CD8-positive, alpha-beta memory T cell (primary cell): Measurements from ENCODE around the gene PHKG2. TPM values are rescaled to one million over a fixed set of nuclear protein-coding genes. Genes with fewer than 3 reads are reported as not detected.

Experiments
- CTCF ChIA-PET: fragments of 350-600 bp; sonication (Branson Sonifier 250); formaldehyde crosslinking; loops from one replicate; lab custom pipeline; 2021; ENCODE audit warnings: antibody characterized with exemption; lab: Charles Lee
- POLR2A ChIA-PET: fragments of 350-600 bp; sonication (Branson Sonifier 250); formaldehyde crosslinking; loops from one replicate; lab custom pipeline; 2021; ENCODE audit warnings: antibody characterized with exemption; lab: Charles Lee
- DNase-seq, 5 donors: peaks; one replicate each; pipeline versions ENCODE4 v3.0.0 to v3.0.0-alpha.2; 2020 to 2022; ENCODE audit warnings: mixed read lengths in 1 of 5
- H3K27ac ChIP-seq: one replicate; pipeline ENCODE4 v1.7.0; 2013; ENCODE audit warnings: low read depth, mild to moderate bottlenecking, low read length, moderate library complexity
- H3K27me3 ChIP-seq: 2 replicates; pipeline ENCODE4 v1.7.0; 2013; ENCODE audit warnings: low read length, mild to moderate bottlenecking; ENCODE audit not compliant: insufficient read depth, poor library complexity, severe bottlenecking
- H3K36me3 ChIP-seq: 2 replicates; pipeline ENCODE4 v1.7.0; 2013; ENCODE audit warnings: mild to moderate bottlenecking, low read length, moderate library complexity; ENCODE audit not compliant: insufficient read depth
- H3K4me1 ChIP-seq: 2 replicates; pipeline ENCODE4 v1.7.0; 2013; ENCODE audit warnings: mild to moderate bottlenecking, low read length, moderate library complexity; ENCODE audit not compliant: insufficient read depth
- H3K4me3 ChIP-seq: 2 replicates; pipeline ENCODE4 v1.7.0; 2013; ENCODE audit warnings: mild to moderate bottlenecking, low read length
- H3K9me3 ChIP-seq: 2 replicates; pipeline ENCODE4 v1.7.0; 2013; ENCODE audit warnings: mild to moderate bottlenecking, low read length
- H3K27ac Mint-ChIP-seq, 8 donors: one replicate each; pipeline ENCODE4 v1.8.0; 2020 to 2021; ENCODE audit warnings: mixed read lengths in 8 of 8, mild to moderate bottlenecking in 6 of 8, inconsistent platforms in 3 of 8, moderate library complexity in 3 of 8
- H3K27me3 Mint-ChIP-seq, 2 donors: one replicate each; pipeline ENCODE4 v1.8.0; 2020 to 2021; ENCODE audit warnings: mixed read lengths in 2 of 2, mild to moderate bottlenecking in 1 of 2, moderate library complexity in 1 of 2
- H3K36me3 Mint-ChIP-seq, 3 donors: one replicate each; pipeline ENCODE4 v1.8.0; 2020 to 2021; ENCODE audit warnings: mixed read lengths in 3 of 3, inconsistent platforms in 1 of 3, mild to moderate bottlenecking in 1 of 3
- H3K4me1 Mint-ChIP-seq, 3 donors: one replicate each; pipeline ENCODE4 v1.8.0; 2020 to 2021; ENCODE audit warnings: mixed read lengths in 3 of 3, inconsistent platforms in 1 of 3, mild to moderate bottlenecking in 1 of 3
- H3K4me3 Mint-ChIP-seq, 7 donors: one replicate each; pipeline ENCODE4 v1.8.0; 2020 to 2021; ENCODE audit warnings: mixed read lengths in 7 of 7, mild to moderate bottlenecking in 6 of 7, moderate library complexity in 4 of 7, inconsistent platforms in 2 of 7
- H3K9me3 Mint-ChIP-seq, 5 donors: one replicate each; pipeline ENCODE4 v1.8.0; 2020 to 2022; ENCODE audit warnings: mixed read lengths in 5 of 5, mild to moderate bottlenecking in 3 of 5, moderate library complexity in 2 of 5, inconsistent platforms in 1 of 5
- polyA plus RNA-seq: library from polyadenylated mRNA; unstranded; fragments of 300-500 nt; fragmentation: Illumina TruSeq; gene quantifications from one replicate; pipeline ENCODE4 v1.2.3, GENCODE V29; 2021
- total RNA-seq, 2 experiments: library from RNA; stranded (reverse); gene quantifications; one replicate each; pipeline ENCODE4 v1.2.3, GENCODE V29; 2021

PHKG2 gene
- total and polyA plus RNA-seq, 3 experiments from 2014 or later, result 31.8 to 47.0 (median 32.2) TPM

DNA sequence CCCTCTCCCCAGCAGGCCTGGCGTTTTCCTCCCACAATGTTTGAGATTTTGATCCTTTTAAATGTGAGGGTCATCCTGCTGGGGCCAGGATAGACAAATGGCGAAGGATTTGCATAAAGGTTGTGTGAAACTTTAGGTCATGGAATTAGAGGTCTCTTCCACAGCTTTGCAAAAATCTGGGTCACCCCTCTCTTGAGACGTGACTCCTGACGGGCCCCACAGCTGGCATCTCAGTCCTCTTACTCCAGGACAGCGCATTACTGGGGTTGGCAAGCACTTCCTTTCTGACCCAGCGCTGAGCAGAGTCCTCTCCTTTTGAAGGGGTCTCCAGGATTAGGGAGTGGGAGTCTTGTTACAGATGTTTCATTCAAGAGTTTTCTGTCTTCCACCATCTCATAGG, 31.4 kb downstream of the PHKG2 start:
- Mint-ChIP-seq H3K27ac (no peak overlapping the region), H3K4me1 (peaks cover 8 to 23% (median 8%) of the 10 kb centered on the region in 3 donors), H3K36me3 (peaks cover 0 to 15% (median 2%) of the 10 kb centered on the region in 3 donors), H3K4me3 (no peak overlapping the region), H3K9me3 (no peaks in the 10 kb centered on the region), H3K27me3 (peaks cover 0 to 6% of the 10 kb centered on the region in 2 donors)
- Histone ChIP-seq H3K4me1 (peaks cover 4% of the 10 kb centered on the region), H3K9me3 (no peaks in the 10 kb centered on the region), H3K4me3 (no peak overlapping the region), H3K27ac (no peak overlapping the region), H3K27me3 (no peaks in the 10 kb centered on the region), H3K36me3 (no peaks in the 10 kb centered on the region)
- POLR2A ChIA-PET, result no interaction called here
- no peak for DNase-seq
- CTCF ChIA-PET, result no interaction called here

DNA sequence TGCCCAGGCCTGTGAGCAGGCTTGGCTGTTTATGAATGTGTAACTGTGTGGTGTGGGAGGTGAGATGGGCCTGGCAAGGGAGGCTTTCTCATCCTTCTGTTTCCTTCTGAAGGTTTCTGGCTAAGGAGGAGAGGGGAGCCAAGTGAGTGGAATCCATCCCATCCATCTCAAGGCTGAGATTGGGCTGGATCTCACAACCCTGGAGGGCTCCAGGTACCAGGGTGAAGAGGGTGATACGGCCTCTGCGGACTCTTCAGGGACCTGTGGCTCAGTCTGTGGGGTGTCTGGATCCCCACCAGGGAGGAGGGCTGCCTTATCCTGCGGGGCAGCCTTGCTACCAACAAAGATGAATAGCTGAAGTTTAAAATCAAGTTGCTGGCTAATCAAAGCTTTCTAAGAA, 31.8 kb downstream of the PHKG2 start:
- POLR2A ChIA-PET, result no interaction called here
- CTCF ChIA-PET, result no interaction called here
- H3K27ac Mint-ChIP-seq, result no peak overlapping the region

DNA sequence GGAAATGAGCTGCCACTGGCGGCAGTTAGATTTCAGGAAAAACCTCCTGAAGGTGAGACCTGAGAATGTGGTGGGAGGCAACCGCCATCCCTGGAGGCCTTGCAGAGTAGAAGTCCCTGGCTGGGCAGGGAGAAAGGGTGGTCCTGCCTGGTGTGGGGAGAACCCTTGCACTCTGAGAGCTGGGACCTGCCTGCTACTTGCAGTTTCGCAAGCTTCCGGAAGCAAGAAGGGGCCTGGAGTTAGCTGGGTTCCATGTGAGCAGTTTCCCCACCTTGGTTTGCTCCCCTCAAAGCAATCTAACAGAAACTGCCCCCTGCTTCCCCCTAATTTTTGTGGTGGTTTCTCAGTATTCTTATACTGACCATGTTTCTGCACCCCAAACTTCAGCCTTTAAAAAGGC, 32.3 kb downstream of the PHKG2 start:
- no peak overlapping the region for H3K27ac Mint-ChIP-seq
- Histone ChIP-seq H3K4me3 (no peak overlapping the region), H3K27ac (peak overlapping the region; percentile 0), H3K36me3 (no peaks in the 10 kb centered on the region), H3K27me3 (no peaks in the 10 kb centered on the region), H3K4me1 (no peaks in the 10 kb centered on the region), H3K9me3 (no peaks in the 10 kb centered on the region)
- peaks cover 0 to 11% (median 2%) of the 10 kb centered on the region in 3 donors for H3K36me3 Mint-ChIP-seq
- no peaks in the 10 kb centered on the region for H3K9me3 Mint-ChIP-seq
- ChIA-PET CTCF (no interaction called here), POLR2A (no interaction called here)
- H3K4me3 Mint-ChIP-seq, result peak overlapping the region in 1 of 7 donors; percentile 64
- peaks cover 0 to 8% of the 10 kb centered on the region in 2 donors for H3K27me3 Mint-ChIP-seq
- DNase-seq, result no peak
- H3K4me1 Mint-ChIP-seq, result peaks cover 6 to 20% (median 8%) of the 10 kb centered on the region in 3 donors

More for the DNA sequence above, 31.8 kb downstream of the PHKG2 start:
- H3K4me3 Mint-ChIP-seq, result no peak overlapping the region
- H3K27ac ChIP-seq, result no peak overlapping the region
- peaks cover 8 to 20% (median 8%) of the 10 kb centered on the region in 3 donors for H3K4me1 Mint-ChIP-seq
- no peak for DNase-seq
- peaks cover 0 to 6% of the 10 kb centered on the region in 2 donors for H3K27me3 Mint-ChIP-seq
- no peaks in the 10 kb centered on the region for H3K9me3 ChIP-seq
- H3K4me1 ChIP-seq, result peaks cover 2% of the 10 kb centered on the region
- H3K27me3 ChIP-seq, result no peaks in the 10 kb centered on the region
- H3K4me3 ChIP-seq, result no peak overlapping the region
- no peaks in the 10 kb centered on the region for H3K9me3 Mint-ChIP-seq
- H3K36me3 ChIP-seq, result no peaks in the 10 kb centered on the region
- H3K36me3 Mint-ChIP-seq, result peaks cover 0 to 12% (median 2%) of the 10 kb centered on the region in 3 donors

DNA sequence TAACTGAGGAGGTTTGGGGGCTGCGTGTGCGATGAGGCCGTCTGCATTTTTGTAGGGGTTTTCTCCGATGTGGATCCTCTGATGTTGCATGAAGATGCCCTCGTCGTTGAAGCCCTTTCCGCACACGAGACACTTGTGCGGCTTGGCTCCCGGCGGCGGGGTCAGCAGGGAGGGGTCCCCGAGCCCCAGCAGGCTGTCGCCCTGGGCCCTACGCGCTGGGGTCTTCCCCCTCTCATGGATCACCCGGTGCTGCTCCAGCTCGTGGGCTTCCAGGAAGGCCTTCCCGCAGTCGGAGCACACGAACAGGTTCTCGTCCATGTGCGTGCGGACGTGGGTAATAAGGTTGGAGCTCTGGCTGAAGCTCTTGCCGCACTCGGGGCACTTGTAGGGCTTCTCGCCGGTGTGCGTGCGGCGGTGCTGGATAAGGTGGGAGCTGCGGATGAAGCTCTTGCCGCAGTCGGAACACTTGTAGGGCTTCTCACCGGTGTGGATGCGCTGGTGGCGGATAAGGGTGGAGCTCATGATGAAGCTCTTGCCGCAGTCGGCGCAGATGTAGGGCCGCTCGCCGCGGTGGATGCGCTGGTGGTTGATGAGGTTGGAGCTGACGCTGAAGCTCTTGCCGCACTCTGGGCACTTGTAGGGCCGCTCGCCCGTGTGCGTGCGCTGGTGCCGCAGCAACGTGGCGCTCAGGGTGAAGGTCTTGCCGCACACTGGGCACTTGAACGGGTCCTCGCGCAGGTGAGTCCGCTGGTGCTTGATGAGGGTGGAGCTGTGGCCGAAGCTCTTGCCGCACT, 34.5 kb downstream of the PHKG2 start:
- Histone ChIP-seq H3K9me3 (no peaks in the 10 kb centered on the region), H3K27me3 (peaks cover 7% of the 10 kb centered on the region), H3K4me3 (no peak overlapping the region), H3K27ac (no peak overlapping the region), H3K36me3 (no peaks in the 10 kb centered on the region), H3K4me1 (peaks cover 11% of the 10 kb centered on the region)
- POLR2A ChIA-PET, result no interaction called here
- Mint-ChIP-seq H3K27ac (peak overlapping the region in 1 of 8 donors; percentile 33), H3K4me3 (peak overlapping the region in 1 of 7 donors; percentile 37), H3K4me1 (peaks cover 6 to 20% (median 9%) of the 10 kb centered on the region in 3 donors), H3K9me3 (no peaks in the 10 kb centered on the region), H3K27me3 (peaks cover 1 to 8% of the 10 kb centered on the region in 2 donors), H3K36me3 (peaks cover 0 to 11% (median 2%) of the 10 kb centered on the region in 3 donors)
- DNase-seq, result no peak
- CTCF ChIA-PET, result interaction anchor here (0.8 kb wide), 1 partner anchor 62 kb away, joined by 3 read pairs; no protein-coding TSS in a partner anchor

DNA sequence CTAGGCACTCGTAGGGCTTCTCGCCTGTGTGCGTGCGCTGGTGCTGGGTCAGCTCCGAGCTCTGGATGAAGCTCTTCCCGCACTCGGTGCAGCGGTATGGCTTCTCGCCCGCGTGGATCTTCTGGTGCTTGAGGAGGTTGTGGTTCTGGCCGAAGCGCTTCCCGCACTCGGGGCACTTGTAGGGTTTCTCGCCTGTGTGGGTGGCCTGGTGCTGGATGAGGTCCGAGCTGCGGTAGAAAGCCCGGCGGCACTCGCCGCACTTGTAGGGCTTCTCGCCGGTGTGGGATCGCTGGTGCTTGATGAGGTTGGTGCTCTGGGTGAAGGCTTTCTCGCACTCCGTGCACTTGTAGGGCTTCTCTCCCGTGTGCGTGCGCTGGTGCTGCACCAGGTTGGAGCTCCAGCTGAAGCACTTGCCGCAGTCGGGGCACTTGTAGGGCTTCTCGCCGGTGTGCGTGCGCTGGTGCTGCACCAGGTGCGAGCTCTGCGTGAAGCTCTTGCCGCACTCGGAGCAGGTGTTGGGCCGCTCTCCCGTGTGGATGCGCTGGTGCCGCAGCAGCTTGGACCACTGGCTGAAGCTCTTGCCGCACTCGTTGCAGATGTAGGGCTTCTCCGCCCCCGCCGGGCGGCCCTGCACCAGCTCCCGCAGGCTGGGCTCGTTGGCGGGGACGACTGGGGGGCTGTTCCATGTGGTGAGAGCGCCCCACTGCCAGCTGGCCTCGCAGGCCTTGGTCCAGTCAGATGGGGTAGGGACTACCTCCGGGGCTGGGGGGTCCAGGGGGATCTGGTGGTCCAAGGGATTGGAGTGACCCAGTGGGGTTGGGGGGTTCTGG, 35.3 kb downstream of the PHKG2 start:
- Mint-ChIP-seq H3K4me1 (peaks cover 9 to 24% (median 13%) of the 10 kb centered on the region in 3 donors), H3K9me3 (no peaks in the 10 kb centered on the region), H3K27ac (no peak overlapping the region), H3K36me3 (peaks cover 0 to 11% (median 2%) of the 10 kb centered on the region in 3 donors), H3K27me3 (peaks cover 9 to 14% of the 10 kb centered on the region in 2 donors), H3K4me3 (no peak overlapping the region)
- Histone ChIP-seq H3K27me3 (peaks cover 7% of the 10 kb centered on the region), H3K36me3 (no peaks in the 10 kb centered on the region), H3K9me3 (no peaks in the 10 kb centered on the region), H3K4me1 (peaks cover 14% of the 10 kb centered on the region), H3K27ac (no peak overlapping the region), H3K4me3 (no peak overlapping the region)
- no peak for DNase-seq
- ChIA-PET CTCF (interaction anchor here (0.8 kb wide), 1 partner anchor 61 kb away, joined by 3 read pairs; no protein-coding TSS in a partner anchor), POLR2A (no interaction called here)

DNA sequence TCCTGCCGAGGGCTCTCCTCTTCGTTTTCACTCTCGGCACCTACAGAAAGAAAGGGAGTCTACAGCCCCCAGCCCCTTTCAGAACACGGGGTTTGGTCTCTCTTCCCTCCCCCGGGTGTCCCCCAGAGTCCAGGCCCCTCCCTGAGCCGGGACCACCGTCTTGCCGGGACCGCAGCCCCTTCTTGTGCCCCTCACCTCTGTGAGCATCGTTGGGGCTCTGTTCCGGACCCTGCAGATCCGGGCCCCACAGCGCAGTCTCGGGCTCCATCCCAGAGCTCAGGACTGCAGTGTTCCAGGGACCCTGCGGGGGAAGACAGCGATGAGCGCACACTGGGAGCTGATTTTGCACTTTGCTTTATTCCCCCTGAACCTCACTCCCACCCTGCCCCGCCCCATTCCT, 36.0 kb downstream of the PHKG2 start:
- no peak for DNase-seq
- H3K27me3 ChIP-seq, result peaks cover 7% of the 10 kb centered on the region
- no peak overlapping the region for H3K4me3 ChIP-seq
- Mint-ChIP-seq H3K36me3 (peaks cover 0 to 11% (median 2%) of the 10 kb centered on the region in 3 donors), H3K4me1 (peaks cover 9 to 24% (median 13%) of the 10 kb centered on the region in 3 donors), H3K27me3 (peaks cover 14% of the 10 kb centered on the region in 2 donors), H3K9me3 (no peaks in the 10 kb centered on the region), H3K27ac (no peak overlapping the region), H3K4me3 (no peak overlapping the region)
- ChIA-PET CTCF (no interaction called here), POLR2A (no interaction called here)
- no peaks in the 10 kb centered on the region for H3K9me3 ChIP-seq
- H3K27ac ChIP-seq, result no peak overlapping the region
- peaks cover 14% of the 10 kb centered on the region for H3K4me1 ChIP-seq
- H3K36me3 ChIP-seq, result no peaks in the 10 kb centered on the region

DNA sequence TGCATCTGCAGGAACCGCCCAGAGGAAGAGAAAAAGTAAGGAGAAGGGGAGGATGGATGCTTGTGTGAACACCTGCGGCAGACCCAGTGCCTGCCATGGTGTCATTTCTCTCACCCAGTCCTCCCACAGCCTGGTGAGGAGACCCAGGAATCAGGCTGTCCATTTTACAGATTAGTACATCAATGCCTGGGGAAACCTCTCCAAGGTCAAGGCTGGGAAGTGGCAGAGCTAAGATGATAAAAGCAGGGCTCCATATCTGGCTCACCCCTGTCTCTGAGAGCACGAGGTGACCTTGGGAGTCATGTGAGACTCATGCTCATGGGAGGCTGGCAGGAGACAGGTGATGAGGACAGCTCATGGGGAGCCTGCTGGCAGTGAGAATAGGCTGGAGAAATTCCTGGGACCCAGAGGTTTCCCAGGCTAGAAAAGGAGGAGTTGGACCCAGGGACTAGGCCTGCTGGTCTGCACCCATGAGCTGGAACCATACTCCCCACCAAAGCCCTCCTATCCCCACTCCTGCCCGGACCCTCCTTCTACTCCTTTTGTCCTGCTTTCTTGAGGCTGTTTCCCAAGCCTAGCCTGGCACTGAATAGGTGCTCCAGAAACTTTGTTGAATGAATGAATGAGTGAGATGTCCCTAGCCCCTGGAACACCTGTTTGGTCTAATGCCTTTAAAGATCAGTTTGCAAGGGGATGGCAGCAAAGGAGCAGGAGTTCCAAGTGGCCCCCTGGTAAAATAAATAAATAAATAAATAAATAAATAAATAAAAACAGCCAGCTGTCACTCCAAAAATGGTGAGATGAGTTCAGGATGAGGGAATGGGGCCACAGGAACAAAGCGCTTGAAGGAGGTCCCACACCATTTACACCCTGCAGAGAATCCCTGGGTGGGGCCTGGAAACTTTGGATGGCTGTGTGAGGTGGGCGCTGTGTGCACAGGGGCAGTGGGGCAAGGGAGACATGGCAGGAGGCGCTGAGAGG, 37.2 kb downstream of the PHKG2 start:
- Histone ChIP-seq H3K9me3 (no peaks in the 10 kb centered on the region), H3K36me3 (no peaks in the 10 kb centered on the region), H3K4me3 (no peak overlapping the region), H3K27ac (peak overlapping the region; percentile 31), H3K27me3 (peaks cover 7% of the 10 kb centered on the region), H3K4me1 (peaks cover 14% of the 10 kb centered on the region)
- Mint-ChIP-seq H3K9me3 (no peaks in the 10 kb centered on the region), H3K4me3 (peak overlapping the region; percentile 13 to 74 (median 67)), H3K27me3 (peaks cover 14% of the 10 kb centered on the region in 2 donors), H3K4me1 (peaks cover 9 to 24% (median 13%) of the 10 kb centered on the region in 3 donors), H3K36me3 (peaks cover 0 to 11% (median 2%) of the 10 kb centered on the region in 3 donors), H3K27ac (peak overlapping the region in 2 of 8 donors; percentile 17 to 88)
- ChIA-PET CTCF (interaction anchor here (0.9 kb wide), 2 partner anchors 20 to 59 kb away, joined by 3 read pairs; no protein-coding TSS in a partner anchor), POLR2A (interaction anchor here (0.6 kb wide), 2 partner anchors 27 to 98 kb away, joined by 6 to 9 read pairs; no protein-coding TSS in a partner anchor)
- no peak for DNase-seq
